ENCODE data around the gene SUFU. TPM values are rescaled to one million over a fixed set of nuclear protein-coding genes. Genes with fewer than 3 reads are reported as not detected.

SUFU gene
- total and polyA plus RNA-seq, 2 of the 13 experiments (the other 11 are each of a cell fraction or from before 2014, with no cell fraction given), result 2.9 to 5.5 TPM

- TF ChIP-seq ZBTB39 (CRISPR knock-in tag; IDR thresholded peaks at IDR 0.05), result 0 out of 2 replicates have a peak, but pooled peaks have one; percentile 8
- 0 out of 2 replicates have a peak, but pooled peaks have one; percentile 18 for TF ChIP-seq JUND (CRISPR knock-in tag; IDR thresholded peaks at IDR 0.05)
- TF ChIP-seq AHDC1 (CRISPR knock-in tag; IDR thresholded peaks at IDR 0.05; ENCODE audit: borderline replicate concordance), result no peak
- 0 out of 2 replicates have a peak, but pooled peaks have one; percentile 0 for TF ChIP-seq ZNF609 (CRISPR knock-in tag; IDR thresholded peaks at IDR 0.05; ENCODE audit: borderline replicate concordance)
- 0 out of 2 replicates have a peak, but pooled peaks have one; percentile 22 for TF ChIP-seq ZNF747 (CRISPR knock-in tag; IDR thresholded peaks at IDR 0.05; ENCODE audit: borderline replicate concordance)
- TF ChIP-seq HNRNPH1 (optimal IDR thresholded peaks at IDR 0.05; ENCODE audit: low read depth, low read length), result peak; percentile 6
- TF ChIP-seq PAXIP1 (CRISPR knock-in tag; conservative IDR thresholded peaks at IDR 0.05), result 0 out of 2 replicates have a peak, but pooled peaks have one; percentile 11
- TF ChIP-seq ZNF296 (CRISPR knock-in tag; conservative IDR thresholded peaks at IDR 0.05), result peak; percentile 70; the same call in 1 of the 2 replicates
- TF ChIP-seq ATF7 (IDR thresholded peaks at IDR 0.05), result no peak
- TF ChIP-seq ATF7 (CRISPR knock-in tag; IDR thresholded peaks at IDR 0.05), result no peak
These were observed 142.2 kb downstream of the SUFU start (continued) for GRCh38 chr10:102645741-102646609.

Measured in HepG2 (cell line).